HEK293T (cell line): ENCODE results near the gene EPHA10.

Source experiments
- BHLHE40 ChIP-seq: fragments of 450-650 bp; IDR thresholded peaks from 2 replicates; pipeline ENCODE4 v1.6.1; 2016; ENCODE audit warnings: mild to moderate bottlenecking, moderate library complexity, borderline replicate concordance
- ELF4 ChIP-seq: fragments of 450-650 bp; IDR thresholded peaks from 2 replicates; pipeline ENCODE4 v1.6.1; 2017; ENCODE audit warnings: antibody characterized with exemption
- FOXA1 ChIP-seq: fragments of 450-650 bp; IDR thresholded peaks from 2 replicates; pipeline ENCODE4 v1.6.1; 2016; ENCODE audit warnings: mild to moderate bottlenecking
- FOXM1 ChIP-seq: fragments of 450-650 bp; IDR thresholded peaks from 2 replicates; pipeline ENCODE4 v1.6.1; 2017; ENCODE audit warnings: mild to moderate bottlenecking, borderline replicate concordance
- HDGF ChIP-seq: fragments of 450-650 bp; IDR thresholded peaks from 2 replicates; pipeline ENCODE4 v1.6.1; 2017; ENCODE audit warnings: antibody characterized with exemption, borderline replicate concordance
- LEF1 ChIP-seq: fragments of 450-650 bp; IDR thresholded peaks from 2 replicates; pipeline ENCODE4 v1.6.1; 2017; ENCODE audit warnings: mild to moderate bottlenecking, borderline replicate concordance
- PKNOX1 ChIP-seq: fragments of 450-650 bp; IDR thresholded peaks from 2 replicates; pipeline ENCODE4 v1.6.1; 2016
- TARDBP ChIP-seq: fragments of 450-650 bp; IDR thresholded peaks from 2 replicates; pipeline ENCODE4 v1.6.1; 2016

DNA sequence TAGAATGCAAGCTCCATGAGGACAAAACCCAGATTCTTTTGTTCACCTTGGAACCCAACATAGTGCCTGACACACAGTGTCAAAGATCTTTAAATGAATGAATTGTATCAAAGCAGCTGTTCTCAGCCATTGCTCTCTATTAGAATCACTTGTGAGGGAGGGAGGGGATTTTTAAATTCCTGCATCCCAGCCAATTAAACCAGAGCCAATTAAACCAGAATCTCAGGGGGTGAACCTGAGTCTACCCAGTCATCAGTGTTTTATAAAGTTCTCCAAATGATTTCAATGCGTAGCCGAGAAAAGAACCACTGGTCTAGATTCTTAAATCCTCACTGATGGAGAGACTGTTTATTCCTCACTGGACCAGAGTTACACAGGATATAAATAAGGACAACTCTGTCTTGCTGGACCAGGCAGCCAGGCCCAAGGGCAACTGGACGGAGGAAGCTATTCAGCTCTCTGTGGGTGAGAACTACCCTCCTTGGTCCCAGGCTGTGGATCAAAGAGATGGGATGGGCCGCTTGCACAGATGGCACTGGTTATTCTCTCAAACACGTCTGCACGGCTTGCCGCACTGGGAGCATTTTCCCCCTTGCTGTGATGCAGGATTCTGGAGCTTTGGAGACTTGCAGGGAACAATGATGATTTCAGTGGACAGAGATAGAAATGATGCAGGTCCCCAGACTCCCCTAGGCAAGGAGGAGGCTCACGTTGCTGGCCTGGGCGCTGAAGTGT lies 92.6 kb downstream of the EPHA10 start:
- no peak for TF ChIP-seq BHLHE40
- TF ChIP-seq LEF1: no peak
- TF ChIP-seq HDGF: no peak
- no peak for TF ChIP-seq FOXA1
- no peak for TF ChIP-seq TARDBP
- TF ChIP-seq PKNOX1: no peak
- no peak for TF ChIP-seq ELF4
- TF ChIP-seq FOXM1: no peak
